Erythroblast (primary cell): Measurements from ENCODE around the gene MIER2.

Source experiments
- GATA1 ChIP-seq: IDR thresholded peaks from 2 replicates; pipeline ENCODE4 v1.6.1; 2011; ENCODE audit warnings: low read depth, mild to moderate bottlenecking, control low read depth, low read length, moderate library complexity
- POLR2A ChIP-seq: IDR thresholded peaks from 2 replicates; pipeline ENCODE4 v1.6.1; 2011; ENCODE audit warnings: mild to moderate bottlenecking, low read length

DNA sequence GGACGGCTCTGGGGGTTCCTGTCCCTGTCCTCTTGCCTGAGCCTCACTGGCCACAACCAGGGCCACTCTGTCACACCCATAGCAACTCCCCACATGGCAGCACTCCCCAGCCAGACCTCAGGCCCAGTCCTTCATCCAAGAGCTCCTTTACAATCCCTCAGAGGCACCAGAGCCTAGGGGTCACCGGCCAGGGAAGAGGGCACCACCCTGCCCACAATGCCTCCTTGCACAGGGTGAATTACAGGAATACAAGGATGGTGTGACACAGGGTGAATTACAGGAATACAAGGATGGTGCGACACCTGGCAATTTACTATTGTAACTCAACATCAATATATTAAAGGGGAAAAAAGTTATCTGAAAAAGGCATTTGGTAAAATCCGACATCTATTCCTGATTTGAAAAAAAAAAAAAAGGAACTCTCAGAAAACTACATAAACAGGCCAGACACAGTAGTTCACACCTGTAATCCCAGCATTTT is 16.5 kb downstream of the MIER2 start:
- TF ChIP-seq POLR2A (no peak), GATA1 (no peak)
